ENCODE data around the gene TRIM54. TPM values are rescaled to one million over a fixed set of nuclear protein-coding genes. Genes with fewer than 3 reads are reported as not detected.

TRIM54 gene
- total RNA-seq, 1 experiment from 2014 or later: 2.8 TPM

- H3K27me3 ChIP-seq (replicated peaks; ENCODE audit: insufficient read depth, low read depth, low read length, poor library complexity): peaks cover 23% of the 10 kb centered on the region
- peak; percentile 57 for DNase-seq (ENCODE audit: low spot score)
- CTCF ChIA-PET: no interaction called here
- no peaks in the 10 kb centered on the region for H3K36me3 ChIP-seq (ENCODE audit: insufficient read depth, low read length, poor library complexity, severe bottlenecking)
- POLR2A ChIA-PET (ENCODE audit: low non-redundant PET): no interaction called here
- no peak overlapping the region for H3K27ac ChIP-seq (ENCODE audit: low read depth, low read length, poor library complexity, severe bottlenecking)
- no peaks in the 10 kb centered on the region for H3K9me3 ChIP-seq (ENCODE audit: low read depth, low read length, poor library complexity, severe bottlenecking)
- intact Hi-C loops (cut with micrococcal nuclease; ENCODE audit: unreplicated experiment): no loop called here
- peak; percentile 33; the same call in 1 of the 2 replicates for TF ChIP-seq CTCF (conservative IDR thresholded peaks at IDR 0.05; ENCODE audit: low read depth, low read length)
- TF ChIP-seq EZH2 (IDR thresholded peaks at IDR 0.05; ENCODE audit: borderline replicate concordance, low read depth, low read length, poor library complexity, severe bottlenecking): no peak
- peaks cover 15% of the 10 kb centered on the region for H3K4me1 ChIP-seq (ENCODE audit: insufficient read depth, low read length, poor library complexity, severe bottlenecking)
- no TSS peak for BruUV-seq (replicated peaks)
- peak overlapping the region; percentile 34 for H3K4me3 ChIP-seq (ENCODE audit: low read depth, low read length, poor library complexity, severe bottlenecking)
Observed at GRCh38 chr2:27306573-27307286, 24.5 kb downstream of the TRIM54 start.

GRCh38 chr2:27307287-27307544 is 25.0 kb downstream of the TRIM54 start:
- intact Hi-C loops (cut with micrococcal nuclease; ENCODE audit: unreplicated experiment): no loop called here
- Histone ChIP-seq H3K9me3 (ENCODE audit: low read depth, low read length, poor library complexity, severe bottlenecking) (no peaks in the 10 kb centered on the region), H3K4me1 (ENCODE audit: insufficient read depth, low read length, poor library complexity, severe bottlenecking) (peaks cover 15% of the 10 kb centered on the region), H3K36me3 (ENCODE audit: insufficient read depth, low read length, poor library complexity, severe bottlenecking) (no peaks in the 10 kb centered on the region), H3K27ac (ENCODE audit: low read depth, low read length, poor library complexity, severe bottlenecking) (no peak overlapping the region), H3K27me3 (replicated peaks; ENCODE audit: insufficient read depth, low read depth, low read length, poor library complexity) (peaks cover 23% of the 10 kb centered on the region), H3K4me3 (ENCODE audit: low read depth, low read length, poor library complexity, severe bottlenecking) (peak overlapping the region; percentile 34)
- TF ChIP-seq EZH2 (IDR thresholded peaks at IDR 0.05; ENCODE audit: borderline replicate concordance, low read depth, low read length, poor library complexity, severe bottlenecking) (no peak), CTCF (conservative IDR thresholded peaks at IDR 0.05; ENCODE audit: low read depth, low read length) (no peak)
- no peak for DNase-seq (ENCODE audit: low spot score)
- BruUV-seq (replicated peaks): no TSS peak
- ChIA-PET POLR2A (ENCODE audit: low non-redundant PET) (no interaction called here), CTCF (no interaction called here)

DNA sequence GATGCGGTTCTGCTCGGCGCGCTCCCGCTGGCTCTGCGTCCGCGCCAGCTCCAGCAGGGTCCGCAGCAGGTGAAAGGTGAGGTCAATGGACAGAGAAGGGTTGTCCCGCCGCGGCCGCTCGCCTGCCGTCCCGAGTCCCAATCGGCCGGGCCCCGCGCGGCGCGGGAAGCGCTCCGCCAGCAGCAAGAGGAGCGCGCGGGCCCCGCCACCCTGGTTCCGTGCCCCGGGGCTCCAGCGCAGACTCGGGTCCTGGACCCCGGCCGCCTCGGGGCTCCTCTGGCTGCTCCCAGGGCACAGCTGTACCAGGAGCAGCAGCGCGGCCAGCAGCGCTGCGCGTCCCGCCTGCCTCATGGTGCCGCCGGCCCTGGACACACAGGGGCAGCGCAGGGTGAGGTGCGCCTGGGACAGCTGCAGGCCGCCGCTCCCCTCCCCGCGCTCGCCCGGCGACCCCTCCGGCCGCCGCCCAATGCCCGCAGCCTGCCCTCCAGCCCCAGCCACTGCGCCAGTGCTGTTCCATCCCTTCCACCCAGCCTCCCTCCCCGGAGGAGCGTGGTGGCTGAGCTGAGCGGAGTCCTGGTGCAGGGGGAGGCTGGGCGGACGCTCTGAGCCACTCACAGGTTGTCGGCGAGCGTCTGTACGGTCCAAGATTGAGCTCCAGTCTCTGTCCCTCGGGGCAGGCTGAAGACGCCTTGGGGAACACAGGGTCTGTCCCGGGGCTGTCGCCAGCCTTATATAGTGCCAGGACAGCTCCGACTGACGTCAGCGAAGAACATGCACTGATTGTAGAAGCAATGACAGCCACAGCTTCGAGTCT is 25.5 kb downstream of the TRIM54 start:
- peak overlapping the region; percentile 34 for H3K4me3 ChIP-seq (ENCODE audit: low read depth, low read length, poor library complexity, severe bottlenecking)
- intact Hi-C loops (cut with micrococcal nuclease; ENCODE audit: unreplicated experiment): no loop called here
- H3K36me3 ChIP-seq (ENCODE audit: insufficient read depth, low read length, poor library complexity, severe bottlenecking): no peaks in the 10 kb centered on the region
- TF ChIP-seq CTCF (conservative IDR thresholded peaks at IDR 0.05; ENCODE audit: low read depth, low read length) (no peak), EZH2 (IDR thresholded peaks at IDR 0.05; ENCODE audit: borderline replicate concordance, low read depth, low read length, poor library complexity, severe bottlenecking) (peak; percentile 63)
- POLR2A ChIA-PET (ENCODE audit: low non-redundant PET): no interaction called here
- no peaks in the 10 kb centered on the region for H3K9me3 ChIP-seq (ENCODE audit: low read depth, low read length, poor library complexity, severe bottlenecking)
- CTCF ChIA-PET: no interaction called here
- DNase-seq (ENCODE audit: low spot score): peak; percentile 37
- no TSS peak for BruUV-seq (replicated peaks)
- H3K27me3 ChIP-seq (replicated peaks; ENCODE audit: insufficient read depth, low read depth, low read length, poor library complexity): peaks cover 23% of the 10 kb centered on the region
- peaks cover 15% of the 10 kb centered on the region for H3K4me1 ChIP-seq (ENCODE audit: insufficient read depth, low read length, poor library complexity, severe bottlenecking)
- H3K27ac ChIP-seq (ENCODE audit: low read depth, low read length, poor library complexity, severe bottlenecking): no peak overlapping the region

Measured in A673 (cell line).